Activated CD8-positive, alpha-beta memory T cell treated with anti-CD3 and anti-CD28 coated beads, Interleukin-2, amount 10 ng/mL, durations not matched to agents 7 days and 5 days (primary cell): ENCODE data around the gene OR6J1. TPM values are rescaled to one million over a fixed set of nuclear protein-coding genes. Genes with fewer than 3 reads are reported as not detected.

Source experiments
- ATAC-seq: fragments of 150-1000 bp; cut with Tn5 transposase; one replicate; pipeline ENCODE4 v1.10.0; 2021; ENCODE audit warnings: moderate library complexity
- CTCF ChIA-PET: fragments of 350-600 bp; sonication (Branson Sonifier 250); formaldehyde crosslinking; loops from one replicate; lab custom pipeline; 2021; ENCODE audit warnings: antibody characterized with exemption; lab: Charles Lee
- DNase-seq: peaks from one replicate; pipeline ENCODE4 v3.0.0-alpha.2; 2020
- H3K27ac Mint-ChIP-seq: one replicate; pipeline ENCODE4 v1.8.0; 2021; ENCODE audit warnings: mild to moderate bottlenecking, mixed read lengths
- H3K27me3 Mint-ChIP-seq: one replicate; pipeline ENCODE4 v1.8.0; 2021; ENCODE audit warnings: mixed read lengths
- H3K36me3 Mint-ChIP-seq: one replicate; pipeline ENCODE4 v1.8.0; 2021; ENCODE audit warnings: mild to moderate bottlenecking, mixed read lengths
- H3K4me1 Mint-ChIP-seq: one replicate; pipeline ENCODE4 v1.8.0; 2021; ENCODE audit warnings: mixed read lengths
- H3K4me3 Mint-ChIP-seq: one replicate; pipeline ENCODE4 v1.8.0; 2021; ENCODE audit warnings: mild to moderate bottlenecking, moderate library complexity, mixed read lengths
- H3K9me3 Mint-ChIP-seq: one replicate; pipeline ENCODE4 v1.8.0; 2022; ENCODE audit warnings: low read depth, mixed read lengths
- total RNA-seq, 2 experiments: library from RNA; stranded (reverse); gene quantifications; one replicate each; pipeline ENCODE4 v1.2.3, GENCODE V29; 2021

The OR6J1 gene
- total RNA-seq, 2 experiments from 2014 or later = not detected

DNA sequence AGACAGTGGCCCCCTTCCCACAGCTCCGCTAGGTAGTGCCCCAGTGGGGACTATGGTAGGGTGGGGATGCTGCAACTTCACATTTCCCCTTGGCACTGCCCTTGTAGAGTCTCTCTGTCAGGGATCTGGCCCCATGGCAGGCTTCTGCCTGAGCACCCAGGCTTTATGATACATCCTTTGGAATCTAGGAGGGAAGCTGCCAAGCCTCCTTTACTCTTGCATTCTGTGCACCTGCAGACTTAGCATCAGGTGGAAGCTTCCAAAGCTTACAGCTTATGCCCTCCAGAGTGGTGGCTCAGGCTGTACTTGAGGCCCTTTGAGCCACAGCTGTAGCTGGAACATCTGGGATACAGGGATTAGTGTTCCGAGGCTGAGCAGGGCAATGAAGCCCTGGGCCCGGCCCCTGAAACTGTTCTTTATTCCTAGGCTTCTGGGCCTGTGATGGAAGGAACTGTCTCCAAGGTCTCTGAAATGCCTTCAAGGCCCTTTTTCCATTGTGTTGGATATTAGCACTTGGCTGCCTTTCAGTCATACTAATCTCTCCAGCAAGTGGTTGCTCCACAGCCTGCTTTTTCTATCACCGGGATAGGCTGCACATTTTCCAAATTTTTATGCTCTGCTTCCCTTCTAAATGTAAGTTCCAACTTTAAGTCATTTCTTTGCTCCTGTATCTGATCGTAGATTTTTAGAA lies 22.2 kb upstream of the OR6J1 start:
- CTCF ChIA-PET = interaction anchor here (1.7 kb wide), 1 partner anchor 77 kb away, joined by 4 read pairs; the partner anchor contains the start of gene DAD1
- no peak for ATAC-seq
- H3K9me3 Mint-ChIP-seq = no peaks in the 10 kb centered on the region
- no peak overlapping the region for H3K27ac Mint-ChIP-seq
- H3K36me3 Mint-ChIP-seq = no peaks in the 10 kb centered on the region
- DNase-seq = no peak
- no peak overlapping the region for H3K4me3 Mint-ChIP-seq
- H3K4me1 Mint-ChIP-seq = peaks cover 5% of the 10 kb centered on the region
- no peaks in the 10 kb centered on the region for H3K27me3 Mint-ChIP-seq

DNA sequence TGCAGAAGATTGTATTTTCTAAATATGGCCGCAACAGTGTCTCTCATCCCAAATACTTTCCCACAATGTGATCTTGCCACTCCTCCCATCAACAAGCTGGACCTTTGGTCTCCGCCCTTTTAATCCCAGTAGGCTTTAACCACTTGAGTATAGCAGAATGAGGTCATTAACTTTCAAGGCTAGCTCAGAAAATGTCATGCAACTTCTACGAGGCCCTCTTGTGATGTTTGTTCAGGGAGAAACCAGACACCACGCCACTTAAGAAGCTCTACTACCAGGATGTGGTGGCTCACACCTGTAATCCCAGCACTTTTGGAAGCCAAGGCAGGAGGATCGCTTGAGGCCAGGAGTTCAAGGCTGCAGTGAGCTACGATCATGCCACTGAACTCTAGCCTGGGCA lies 20.1 kb upstream of the OR6J1 start:
- no peak for ATAC-seq
- H3K36me3 Mint-ChIP-seq = no peaks in the 10 kb centered on the region
- CTCF ChIA-PET = no interaction called here

DNA sequence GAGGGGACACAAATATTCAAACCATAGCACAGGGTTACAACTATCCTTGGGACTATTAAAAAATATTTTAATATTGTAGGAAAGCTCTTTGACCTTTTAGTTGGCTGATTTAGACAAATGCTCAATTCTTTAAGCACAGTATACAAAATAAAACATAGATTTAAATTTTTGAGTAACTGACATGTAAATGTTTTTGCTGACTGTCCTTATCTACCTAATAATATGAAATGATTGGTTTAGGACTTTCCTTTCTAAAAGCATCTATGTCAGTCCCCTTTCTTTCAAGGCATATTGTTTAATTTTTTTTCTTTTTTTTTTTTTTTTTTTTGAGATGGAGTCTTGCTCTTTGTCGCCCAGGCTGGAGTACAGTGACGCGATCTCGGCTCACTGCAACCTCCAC lies 16.5 kb upstream of the OR6J1 start:
- CTCF ChIA-PET = interaction anchor here (0.9 to 1.9 kb wide), 3 partner anchors 10 to 159 kb away, joined by 3 to 9 read pairs (median 4); no protein-coding TSS in a partner anchor
- Mint-ChIP-seq H3K27me3 (no peaks in the 10 kb centered on the region), H3K9me3 (no peaks in the 10 kb centered on the region), H3K4me3 (no peak overlapping the region), H3K27ac (no peak overlapping the region), H3K36me3 (no peaks in the 10 kb centered on the region), H3K4me1 (peaks cover 4% of the 10 kb centered on the region)
- DNase-seq (no peak), ATAC-seq (no peak)

More for the DNA sequence above, 20.1 kb upstream of the OR6J1 start:
- peaks cover 5% of the 10 kb centered on the region for H3K4me1 Mint-ChIP-seq
- H3K27me3 Mint-ChIP-seq = no peaks in the 10 kb centered on the region
- H3K27ac Mint-ChIP-seq = no peak overlapping the region
- DNase-seq = no peak
- no peaks in the 10 kb centered on the region for H3K9me3 Mint-ChIP-seq
- H3K4me3 Mint-ChIP-seq = no peak overlapping the region

DNA sequence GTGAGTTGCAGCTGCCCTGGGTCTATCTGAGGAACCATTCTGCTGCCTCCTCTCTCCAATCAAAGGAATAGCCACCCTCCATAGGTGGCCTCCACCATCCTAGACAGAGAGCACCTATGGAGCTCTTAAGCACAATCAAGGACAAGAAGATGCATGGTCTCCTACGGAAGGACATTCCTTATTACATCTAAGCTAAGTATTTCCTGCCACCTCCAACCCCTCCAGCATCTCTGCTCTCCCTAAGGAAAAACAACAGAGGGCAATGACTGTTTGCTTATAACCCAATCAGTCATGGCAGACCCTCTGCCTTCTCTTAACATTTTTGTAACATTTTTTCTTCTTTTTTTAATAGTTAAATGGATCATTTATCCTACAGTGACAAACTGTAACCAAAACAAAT lies 14.8 kb upstream of the OR6J1 start:
- H3K27ac Mint-ChIP-seq = no peak overlapping the region
- CTCF ChIA-PET = interaction anchor here (0.9 to 4.4 kb wide), 7 partner anchors 9 to 195 kb away, joined by 3 to 28 read pairs (median 4); no protein-coding TSS in a partner anchor

DNA sequence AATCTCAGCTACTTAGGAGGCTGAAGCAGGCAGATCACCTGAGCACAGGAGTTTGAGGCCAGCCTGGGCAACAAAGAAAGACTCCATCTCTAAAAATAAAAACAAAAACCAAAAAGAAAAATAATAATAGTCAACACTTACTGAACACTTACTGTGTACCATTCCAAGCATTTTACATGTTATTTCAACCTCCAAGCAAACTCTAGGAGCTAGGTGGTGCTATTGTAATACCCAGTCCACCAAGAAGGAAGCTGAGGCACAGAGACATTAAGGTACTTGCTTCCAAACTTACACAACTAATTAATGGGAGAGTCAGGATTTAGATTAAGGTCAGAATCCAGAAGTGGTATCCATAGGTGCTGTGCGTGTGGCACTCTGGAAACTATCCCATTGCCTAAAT lies 13.7 kb upstream of the OR6J1 start:
- DNase-seq (no peak), ATAC-seq (no peak)
- no peak overlapping the region for H3K4me3 Mint-ChIP-seq
- H3K27ac Mint-ChIP-seq = no peak overlapping the region
- H3K36me3 Mint-ChIP-seq = no peaks in the 10 kb centered on the region
- no peaks in the 10 kb centered on the region for H3K27me3 Mint-ChIP-seq
- H3K4me1 Mint-ChIP-seq = peaks cover 4% of the 10 kb centered on the region
- CTCF ChIA-PET = interaction anchor here (0.6 to 4.4 kb wide), 11 partner anchors 9 to 245 kb away, joined by 3 to 28 read pairs (median 3); no protein-coding TSS in a partner anchor
- no peaks in the 10 kb centered on the region for H3K9me3 Mint-ChIP-seq

More for the DNA sequence above, 14.8 kb upstream of the OR6J1 start:
- DNase-seq = no peak
- no peaks in the 10 kb centered on the region for H3K27me3 Mint-ChIP-seq
- ATAC-seq = no peak
- H3K4me3 Mint-ChIP-seq = no peak overlapping the region
- peaks cover 4% of the 10 kb centered on the region for H3K4me1 Mint-ChIP-seq
- H3K36me3 Mint-ChIP-seq = no peaks in the 10 kb centered on the region
- no peaks in the 10 kb centered on the region for H3K9me3 Mint-ChIP-seq

GRCh38 chr14:22656945-22657731 lies 13.0 kb upstream of the OR6J1 start:
- CTCF ChIA-PET = interaction anchor here (0.6 to 4.4 kb wide), 11 partner anchors 9 to 245 kb away, joined by 3 to 28 read pairs (median 3); no protein-coding TSS in a partner anchor
- Mint-ChIP-seq H3K4me3 (no peak overlapping the region), H3K36me3 (no peaks in the 10 kb centered on the region), H3K27ac (no peak overlapping the region), H3K27me3 (no peaks in the 10 kb centered on the region), H3K4me1 (peaks cover 4% of the 10 kb centered on the region), H3K9me3 (no peaks in the 10 kb centered on the region)
- ATAC-seq = no peak
- DNase-seq = no peak

DNA sequence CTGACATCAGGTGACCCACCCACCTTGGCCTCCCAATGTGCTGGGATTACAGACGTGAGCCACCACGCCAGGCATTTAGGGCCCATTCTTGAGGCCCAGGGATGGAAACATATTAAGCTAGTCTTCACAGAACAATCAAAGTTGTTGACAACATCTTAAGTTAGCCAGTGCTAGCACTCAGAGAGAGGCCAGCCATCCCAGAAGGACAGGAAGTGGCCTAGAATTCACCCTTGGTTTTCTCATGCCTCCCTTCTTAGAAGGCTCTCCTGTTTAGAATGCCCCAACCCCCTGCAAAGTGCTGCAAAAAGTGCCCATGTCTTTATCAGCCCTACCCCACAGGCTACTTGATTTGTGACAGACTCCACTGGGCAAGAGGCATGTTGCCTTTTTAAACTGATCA lies 12.1 kb upstream of the OR6J1 start:
- Mint-ChIP-seq H3K9me3 (no peaks in the 10 kb centered on the region), H3K4me1 (peaks cover 10% of the 10 kb centered on the region), H3K4me3 (no peak overlapping the region), H3K27me3 (no peaks in the 10 kb centered on the region), H3K27ac (no peak overlapping the region), H3K36me3 (no peaks in the 10 kb centered on the region)
- CTCF ChIA-PET = interaction anchor here (1.6 to 4.4 kb wide), 2 partner anchors 10 to 85 kb away, joined by 4 to 28 read pairs; no protein-coding TSS in a partner anchor
- DNase-seq (no peak), ATAC-seq (no peak)

GRCh38 chr14:22653012-22653621 lies 9.0 kb upstream of the OR6J1 start:
- H3K4me1 Mint-ChIP-seq = peaks cover 18% of the 10 kb centered on the region
- ATAC-seq (peak; percentile 81), DNase-seq (peak; percentile 65)
- H3K9me3 Mint-ChIP-seq = no peaks in the 10 kb centered on the region
- no peaks in the 10 kb centered on the region for H3K36me3 Mint-ChIP-seq
- H3K27me3 Mint-ChIP-seq = no peaks in the 10 kb centered on the region
- CTCF ChIA-PET = interaction anchor here (0.8 to 3.9 kb wide), 16 partner anchors 9 to 207 kb away, joined by 3 to 59 read pairs (median 4); partner anchors contain the start of genes ABHD4, DAD1 and OR6J1
- no peak overlapping the region for H3K4me3 Mint-ChIP-seq
- H3K27ac Mint-ChIP-seq = no peak overlapping the region

- Mint-ChIP-seq H3K4me3 (no peak overlapping the region), H3K4me1 (peaks cover 19% of the 10 kb centered on the region), H3K27ac (no peak overlapping the region), H3K36me3 (no peaks in the 10 kb centered on the region), H3K9me3 (no peaks in the 10 kb centered on the region), H3K27me3 (no peaks in the 10 kb centered on the region)
- CTCF ChIA-PET = interaction anchor here (0.9 to 3.9 kb wide), 6 partner anchors 8 to 201 kb away, joined by 3 to 59 read pairs (median 4); no protein-coding TSS in a partner anchor
- DNase-seq (no peak), ATAC-seq (no peak)
Measured at GRCh38 chr14:22651586-22651985, 7.4 kb upstream of the OR6J1 start.

- peak; percentile 47 for ATAC-seq
- DNase-seq = peak; percentile 48
- Mint-ChIP-seq H3K27ac (no peak overlapping the region), H3K4me3 (no peak overlapping the region), H3K4me1 (peaks cover 15% of the 10 kb centered on the region), H3K9me3 (no peaks in the 10 kb centered on the region), H3K36me3 (no peaks in the 10 kb centered on the region), H3K27me3 (no peaks in the 10 kb centered on the region)
- CTCF ChIA-PET = interaction anchor here (0.9 to 3.9 kb wide), 6 partner anchors 8 to 202 kb away, joined by 3 to 59 read pairs (median 4); no protein-coding TSS in a partner anchor
Measured at GRCh38 chr14:22650960-22651521, 6.9 kb upstream of the OR6J1 start.

DNA sequence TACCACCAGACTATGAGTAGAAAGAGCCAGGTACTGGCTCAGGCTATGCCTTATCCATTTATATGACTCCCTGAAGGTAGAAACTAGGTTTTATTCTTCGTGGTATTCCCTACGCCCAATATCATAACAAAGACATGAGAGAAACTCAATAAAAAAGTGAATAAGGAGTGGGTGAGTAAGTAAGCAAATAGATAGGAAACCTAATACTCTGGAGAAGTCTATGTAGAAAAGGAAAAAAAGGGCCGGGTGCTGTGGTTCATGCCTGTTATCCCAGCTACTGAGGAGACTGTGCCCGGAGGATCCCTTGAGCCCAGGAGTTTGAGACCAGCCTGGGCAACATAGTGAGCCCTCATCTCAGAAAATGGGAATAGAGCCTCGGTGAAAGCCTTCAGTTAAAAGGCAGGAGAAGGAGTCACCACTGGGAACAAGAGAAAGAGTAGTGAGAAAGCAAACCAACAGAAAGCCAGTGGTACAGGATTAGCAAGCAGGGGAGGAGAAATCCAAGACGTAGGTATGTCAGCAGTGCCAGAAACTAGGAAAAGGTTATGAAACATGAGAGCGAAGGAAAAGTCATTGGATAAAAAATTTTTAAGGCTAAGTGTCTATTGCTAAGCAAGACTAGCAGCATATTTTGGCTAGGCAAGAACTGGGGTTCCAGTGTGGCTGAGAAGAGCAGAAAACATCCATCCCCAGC lies 6.0 kb upstream of the OR6J1 start:
- CTCF ChIA-PET = interaction anchor here (1.2 to 3.9 kb wide), 3 partner anchors 8 to 79 kb away, joined by 3 to 59 read pairs (median 4); no protein-coding TSS in a partner anchor
- no peak overlapping the region for H3K4me3 Mint-ChIP-seq
- H3K36me3 Mint-ChIP-seq = no peaks in the 10 kb centered on the region
- DNase-seq = no peak
- ATAC-seq = no peak
- H3K27me3 Mint-ChIP-seq = no peaks in the 10 kb centered on the region
- no peaks in the 10 kb centered on the region for H3K9me3 Mint-ChIP-seq
- H3K4me1 Mint-ChIP-seq = peaks cover 15% of the 10 kb centered on the region
- no peak overlapping the region for H3K27ac Mint-ChIP-seq

DNA sequence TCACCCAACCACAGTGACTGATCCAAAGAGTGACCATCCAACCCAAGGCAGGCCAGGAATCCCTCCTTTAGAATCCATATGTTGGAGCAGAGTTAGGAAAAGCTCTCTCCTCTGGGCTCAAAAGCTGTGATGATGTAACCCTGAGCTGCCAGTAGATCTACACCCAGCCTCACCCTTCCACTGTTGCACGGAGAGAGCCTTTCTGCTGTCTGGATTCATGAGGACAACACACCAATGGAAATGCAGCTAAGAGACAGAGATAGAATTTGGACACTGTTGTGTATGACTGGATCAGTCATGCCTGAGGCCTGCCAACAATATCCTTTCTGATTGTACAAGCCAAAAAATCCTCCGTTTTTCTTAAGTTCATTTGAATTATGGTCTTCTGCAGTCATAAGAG lies 4.4 kb upstream of the OR6J1 start:
- Mint-ChIP-seq H3K4me3 (no peak overlapping the region), H3K9me3 (no peaks in the 10 kb centered on the region), H3K4me1 (peaks cover 17% of the 10 kb centered on the region), H3K36me3 (no peaks in the 10 kb centered on the region), H3K27me3 (no peaks in the 10 kb centered on the region), H3K27ac (no peak overlapping the region)
- CTCF ChIA-PET = interaction anchor here (1.0 to 1.4 kb wide), 4 partner anchors 9 to 78 kb away, joined by 3 to 9 read pairs (median 4); no protein-coding TSS in a partner anchor
- DNase-seq (no peak), ATAC-seq (no peak)
